GM18909 (cell line): ENCODE measurements around the gene LSM2.

Source experiments
- ATAC-seq: cut with Tn5 transposase; IDR thresholded peaks from one replicate; pipeline ENCODE4 v1.9.1; 2021; ENCODE audit warnings: mild to moderate bottlenecking; ENCODE audit not compliant: unreplicated experiment, poor library complexity

Gene LSM2

GRCh38 chr6:31761343-31761742 lies 45.4 kb downstream of the LSM2 start:
- ATAC-seq: no peak

- ATAC-seq: no peak
Observed at GRCh38 chr6:31760790-31761189, 46.0 kb downstream of the LSM2 start.

GRCh38 chr6:31758281-31758680 lies 48.5 kb downstream of the LSM2 start:
- ATAC-seq: no peak

- no peak for ATAC-seq
Observed at GRCh38 chr6:31752739-31753319, 53.9 kb downstream of the LSM2 start.

GRCh38 chr6:31750411-31751022 lies 56.2 kb downstream of the LSM2 start:
- ATAC-seq: no peak

GRCh38 chr6:31749301-31750036 lies 57.3 kb downstream of the LSM2 start:
- no peak for ATAC-seq
